Adrenal gland (tissue), 12 donors: ENCODE data around the gene WWOX. TPM values are rescaled to one million over a fixed set of nuclear protein-coding genes. Genes with fewer than 3 reads are reported as not detected.

Experiments
- DNase-seq, 7 donors: peaks; one replicate each; pipeline ENCODE4 v3.0.0-alpha.2; 2019 to 2020
- H3K27ac ChIP-seq, 5 donors: fragments of 200-600 bp; sonication (generic) in 4 of 5; 1 replicate in 3 of 5; 2 replicates in 2 of 5; pipeline versions ENCODE4 v1.5.1 to v1.8.0; 2016 to 2020; ENCODE audit warnings: mild to moderate bottlenecking in 1 of 5
- H3K27me3 ChIP-seq: fragments of 200-600 bp; 2 replicates; pipeline ENCODE4 v1.8.0; 2021
- H3K36me3 ChIP-seq, 2 donors: fragments of 200-600 bp; replicated peaks in 1 of 2; 1 replicate in 1 of 2; 2 replicates in 1 of 2; pipeline versions ENCODE4 v1.5.1 to v1.8.0; 2018 to 2022
- H3K4me1 ChIP-seq, 2 donors: fragments of 200-600 bp; replicated peaks in 1 of 2; 1 replicate in 1 of 2; 2 replicates in 1 of 2; pipeline versions ENCODE4 v1.5.1 to v1.8.0; 2018 to 2021
- H3K4me3 ChIP-seq, 4 donors: fragments of 200-600 bp; sonication (generic) in 3 of 4; one replicate each; pipeline ENCODE4 v1.5.1; 2016 to 2018
- H3K9me3 ChIP-seq, 3 donors: fragments of 200-600 bp; sonication (generic) in 1 of 3; replicated peaks in 1 of 3; 1 replicate in 2 of 3; 2 replicates in 1 of 3; pipeline versions ENCODE4 v1.5.1 to v1.8.0; 2016 to 2021
- CTCF ChIP-seq, 6 experiments: fragments of 450-650 bp in 4 of 6; fragments of 200-600 bp in 2 of 6; sonication (generic) in 1 of 6; IDR thresholded peaks; 1 replicate in 5 of 6; 2 replicates in 1 of 6; pipeline versions ENCODE4 v1.5.1 to v1.8.0; 2016 to 2021; ENCODE audit warnings: antibody characterized with exemption in 6 of 6, mild to moderate bottlenecking in 2 of 6, moderate library complexity in 1 of 6
- POLR2A ChIP-seq, 2 donors: fragments of 450-650 bp; IDR thresholded peaks; one replicate each; pipeline ENCODE4 v1.6.1; 2017; ENCODE audit warnings: antibody characterized with exemption in 2 of 2, mild to moderate bottlenecking in 2 of 2, moderate library complexity in 1 of 2
- WGBS, 4 donors: extraction: QIAGEN DNeasy Blood & Tissue Kit in 2 of 4; methylation state at CpG; one replicate each; pipeline versions ENCODE4 v1.1.5 to v1.1.7; 2013 to 2017; 5-methylcytosine and 5-hydroxymethylcytosine counted together
- intact Hi-C, 2 donors: fragments of 100-400 bp; cut with DNase I; formaldehyde crosslinking; loops; one replicate each; pipeline versions ENCODE4 v1.14.1 to v1.15.0; 2022 to 2023
- polyA plus RNA-seq, 3 donors: library from polyadenylated mRNA; stranded (reverse); fragments of 200-250 nt in 2 of 3; fragments of 350-450 nt in 1 of 3; fragmentation: Illumina TruSeq in 1 of 3; extraction: RNeasy Lipid Tissue Mini Kit (QIAGEN cat#74804) in 1 of 3; gene quantifications; one replicate each; pipeline ENCODE4 v1.2.3, GENCODE V29; 2013 to 2014
- total RNA-seq, 9 donors: library from RNA; depleted of rRNA in 4 of 9; stranded (reverse); fragments of >200 nt in 4 of 9; fragments of 120-200 nt in 1 of 9; fragmentation: NEBNext Ultra II Directional in 1 of 9; extraction: Animal tissue kit (Norgen Biotek cat#: 25700) in 1 of 9; gene quantifications; one replicate each; pipeline versions ENCODE4 v1.1.0 to v1.2.4, GENCODE V29; 2013 to 2023
- donor health status: healthy with polysubstance abuse.
- donor health status: Bipolar disorder and iron deficiency.
- donor health status: DM: yes; HTN: yes; CAD: no.
- donor health status: DM: no; HTN: no; CAD: no.
- donor health status: DM: no; HTN: no; CAD: no.
- donor health status: DM: yes; HTN: yes; CAD: no.

WWOX gene
- total and polyA plus RNA-seq, 12 donors: 11.8 to 74.6 (median 20.5) TPM

- H3K27ac ChIP-seq: no peak overlapping the region
- no peak overlapping the region for H3K4me3 ChIP-seq
- intact Hi-C loops: no loop called here
- no peak for TF ChIP-seq POLR2A (IDR thresholded peaks at IDR 0.05)
- TF ChIP-seq CTCF (IDR thresholded peaks at IDR 0.05): no peak
- DNase-seq: no peak
- WGBS, 4 donors: 82 to 92% (median 91%) methylated on average over 6 of the region's 6 CpGs
- H3K36me3 ChIP-seq: no peaks in the 10 kb centered on the region
- H3K27me3 ChIP-seq: no peaks in the 10 kb centered on the region
- no peaks in the 10 kb centered on the region for H3K4me1 ChIP-seq
- no peaks in the 10 kb centered on the region for H3K9me3 ChIP-seq
Observed at GRCh38 chr16:79182616-79183015, 1083.2 kb downstream of the WWOX start.

GRCh38 chr16:79183571-79183970 lies 1084.1 kb downstream of the WWOX start:
- DNase-seq: no peak
- TF ChIP-seq POLR2A (IDR thresholded peaks at IDR 0.05): no peak
- no peak for TF ChIP-seq CTCF (IDR thresholded peaks at IDR 0.05)
- H3K36me3 ChIP-seq: no peaks in the 10 kb centered on the region
- WGBS, 4 donors: 89 to 96% (median 92%) methylated on average over 4 of the region's 4 CpGs
- no peak overlapping the region for H3K4me3 ChIP-seq
- intact Hi-C loops: no loop called here
- H3K4me1 ChIP-seq: no peaks in the 10 kb centered on the region
- H3K9me3 ChIP-seq: no peaks in the 10 kb centered on the region
- no peak overlapping the region for H3K27ac ChIP-seq
- H3K27me3 ChIP-seq: no peaks in the 10 kb centered on the region

- Histone ChIP-seq H3K27me3 (no peaks in the 10 kb centered on the region), H3K36me3 (no peaks in the 10 kb centered on the region), H3K27ac (no peak overlapping the region), H3K4me3 (no peak overlapping the region), H3K9me3 (no peaks in the 10 kb centered on the region), H3K4me1 (no peaks in the 10 kb centered on the region)
- 60 to 69% (median 62%) methylated on average over 2 of the region's 2 CpGs for WGBS, 4 donors
- TF ChIP-seq POLR2A (IDR thresholded peaks at IDR 0.05): no peak
- no peak for TF ChIP-seq CTCF (IDR thresholded peaks at IDR 0.05)
- DNase-seq: no peak
- intact Hi-C loops: no loop called here
Observed at GRCh38 chr16:79184464-79185030, 1085.1 kb downstream of the WWOX start.

- no peak for TF ChIP-seq CTCF (IDR thresholded peaks at IDR 0.05)
- TF ChIP-seq POLR2A (IDR thresholded peaks at IDR 0.05): no peak
- Histone ChIP-seq H3K4me3 (no peak overlapping the region), H3K9me3 (no peaks in the 10 kb centered on the region), H3K27me3 (no peaks in the 10 kb centered on the region), H3K27ac (no peak overlapping the region), H3K36me3 (no peaks in the 10 kb centered on the region), H3K4me1 (no peaks in the 10 kb centered on the region)
- 71 to 89% (median 83%) methylated on average over 4 of the region's 4 CpGs for WGBS, 4 donors
- DNase-seq: no peak
- intact Hi-C loops: no loop called here
Observed at GRCh38 chr16:79185711-79186110, 1086.3 kb downstream of the WWOX start.
